Measurements from ENCODE around the gene VWC2L. TPM values are rescaled to one million over a fixed set of nuclear protein-coding genes. Genes with fewer than 3 reads are reported as not detected.
A peak's percentile ranks its signal among the peaks of the same experiment; 100 is the strongest.

Gene VWC2L
- total and polyA plus RNA-seq, 2 donors from 2014 or later: 0.09 TPM; not detected in 1

GRCh38 chr2:214507032-214507431 lies 96.2 kb downstream of the VWC2L start:
- Histone ChIP-seq H3K4me1 (ENCODE audit: control insufficient read depth in 2 of 3, insufficient read depth in 2 of 3, low read depth in 1 of 3, low read length in 3 of 3) (no peaks in the 10 kb centered on the region), H3K9me3 (ENCODE audit: control insufficient read depth in 2 of 3, insufficient read depth in 1 of 3, low read length in 3 of 3) (no peaks in the 10 kb centered on the region), H3K36me3 (ENCODE audit: control insufficient read depth in 2 of 3, insufficient read depth in 3 of 3, low read length in 3 of 3) (no peaks in the 10 kb centered on the region), H3K9ac (ENCODE audit: low read length in 3 of 3) (no peak overlapping the region), H3K27ac (ENCODE audit: low read depth in 2 of 2, low read length in 2 of 2) (no peak overlapping the region), H3K4me3 (ENCODE audit: low read length in 3 of 3) (no peak overlapping the region), H3K27me3 (ENCODE audit: control insufficient read depth, insufficient read depth, low read length) (no peaks in the 10 kb centered on the region)
- no peak for DNase-seq
- intact Hi-C loops (cut with DNase I): no loop called here
- peak; percentile 93 for FAIRE-seq
- TF ChIP-seq CTCF (IDR thresholded peaks at IDR 0.05; ENCODE audit: borderline replicate concordance, extremely low read depth, insufficient read depth): no peak

GRCh38 chr2:214514704-214515103 lies 103.8 kb downstream of the VWC2L start:
- DNase-seq: peak in 2 of 5 donors; percentile 6 to 55
- TF ChIP-seq CTCF (IDR thresholded peaks at IDR 0.05; ENCODE audit: borderline replicate concordance, extremely low read depth, insufficient read depth): no peak
- Histone ChIP-seq H3K4me3 (ENCODE audit: low read length in 3 of 3) (no peak overlapping the region), H3K27me3 (ENCODE audit: control insufficient read depth, insufficient read depth, low read length) (no peaks in the 10 kb centered on the region), H3K9me3 (ENCODE audit: control insufficient read depth in 2 of 3, insufficient read depth in 1 of 3, low read length in 3 of 3) (no peaks in the 10 kb centered on the region), H3K36me3 (ENCODE audit: control insufficient read depth in 2 of 3, insufficient read depth in 3 of 3, low read length in 3 of 3) (no peaks in the 10 kb centered on the region), H3K4me1 (ENCODE audit: control insufficient read depth in 2 of 3, insufficient read depth in 2 of 3, low read depth in 1 of 3, low read length in 3 of 3) (no peaks in the 10 kb centered on the region), H3K27ac (ENCODE audit: low read depth in 2 of 2, low read length in 2 of 2) (no peak overlapping the region), H3K9ac (ENCODE audit: low read length in 3 of 3) (no peak overlapping the region)
- intact Hi-C loops (cut with DNase I): no loop called here
- no peak for FAIRE-seq

GRCh38 chr2:214515111-214515510 lies 104.3 kb downstream of the VWC2L start:
- intact Hi-C loops (cut with DNase I): no loop called here
- peak in 2 of 5 donors; percentile 3 to 44 for DNase-seq

More at GRCh38 chr2:214515111-214515510, 104.3 kb downstream of the VWC2L start:
- FAIRE-seq: no peak
- Histone ChIP-seq H3K27me3 (ENCODE audit: control insufficient read depth, insufficient read depth, low read length) (no peaks in the 10 kb centered on the region), H3K36me3 (ENCODE audit: control insufficient read depth in 2 of 3, insufficient read depth in 3 of 3, low read length in 3 of 3) (no peaks in the 10 kb centered on the region), H3K9ac (ENCODE audit: low read length in 3 of 3) (no peak overlapping the region), H3K9me3 (ENCODE audit: control insufficient read depth in 2 of 3, insufficient read depth in 1 of 3, low read length in 3 of 3) (no peaks in the 10 kb centered on the region), H3K27ac (ENCODE audit: low read depth in 2 of 2, low read length in 2 of 2) (no peak overlapping the region), H3K4me3 (ENCODE audit: low read length in 3 of 3) (no peak overlapping the region), H3K4me1 (ENCODE audit: control insufficient read depth in 2 of 3, insufficient read depth in 2 of 3, low read depth in 1 of 3, low read length in 3 of 3) (no peaks in the 10 kb centered on the region)
- no peak for TF ChIP-seq CTCF (IDR thresholded peaks at IDR 0.05; ENCODE audit: borderline replicate concordance, extremely low read depth, insufficient read depth)
